ENCODE results near the gene PHLDB3. TPM values are rescaled to one million over a fixed set of nuclear protein-coding genes. Genes with fewer than 3 reads are reported as not detected.

The PHLDB3 gene
- total and polyA plus RNA-seq, 2 of the 13 experiments (the other 11 are each of a cell fraction or from before 2014, with no cell fraction given) = 11.3 to 14.5 TPM

GRCh38 chr19:43457809-43458208 lies 46.7 kb downstream of the PHLDB3 start:
- Histone ChIP-seq H2AFZ (ENCODE audit: low read length) (no peak overlapping the region), H3K9me3 (ENCODE audit: low read length) (no peaks in the 10 kb centered on the region), H4K20me1 (ENCODE audit: insufficient read depth, low read length) (no peaks in the 10 kb centered on the region), H3K4me1 (ENCODE audit: insufficient read depth, low read length) (peaks cover 34% of the 10 kb centered on the region), H3K79me2 (ENCODE audit: insufficient read depth, low read length) (no peaks in the 10 kb centered on the region), H3K4me3 (replicated peaks in 1 of 3; ENCODE audit: insufficient read depth in 1 of 3, low read depth in 2 of 3, low read length in 3 of 3) (no peak overlapping the region), H3K4me2 (ENCODE audit: low read depth, low read length) (no peak overlapping the region), H3K27ac (ENCODE audit: extremely low read length, insufficient read depth, low read length) (no peak overlapping the region), H3K36me3 (replicated peaks in 1 of 2; ENCODE audit: control insufficient read depth in 1 of 2, insufficient read depth in 2 of 2, low read length in 2 of 2) (no peaks in the 10 kb centered on the region), H3K27me3 (ENCODE audit: control insufficient read depth in 1 of 2, insufficient read depth in 2 of 2, low read length in 2 of 2) (no peaks in the 10 kb centered on the region), H3K9ac (ENCODE audit: insufficient read depth, low read depth, low read length) (no peak overlapping the region)
- no peak for FAIRE-seq
- BruUV-seq (replicated peaks) = no TSS peak
- intact Hi-C loops (cut with micrococcal nuclease; ENCODE audit: unreplicated experiment) = no loop called here
- no peak for ATAC-seq
- in situ Hi-C loops (cut with HindIII; ENCODE audit: extremely low pct_ligation_motif_present, low pct_unique_long_range_greater_than_20kb) = no loop called here
- 74% methylated on average over 4 of the region's 4 CpGs for WGBS (ENCODE audit: low lambda C conversion rate)
- DNase-seq (ENCODE audit: low spot score) = no peak
- POLR2A ChIA-PET = no interaction called here
- CTCF ChIA-PET (ENCODE audit: low intra/inter-chr PET ratio, low total read pairs) = no interaction called here
- TF ChIP-seq ZBTB8A (CRISPR knock-in tag; IDR thresholded peaks at IDR 0.05; ENCODE audit: borderline replicate concordance, low read depth) = no peak
- no peak for TF ChIP-seq MED8 (CRISPR knock-in tag; IDR thresholded peaks at IDR 0.05; ENCODE audit: insufficient replicate concordance)
- no peak for TF ChIP-seq PRMT3 (CRISPR knock-in tag; IDR thresholded peaks at IDR 0.05; ENCODE audit: borderline replicate concordance, low read depth)
- TF ChIP-seq KLF6 (CRISPR knock-in tag; IDR thresholded peaks at IDR 0.05) = no peak
- TF ChIP-seq ATRX (CRISPR knock-in tag; IDR thresholded peaks at IDR 0.05; ENCODE audit: borderline replicate concordance) = no peak
- TF ChIP-seq SMAD9 (CRISPR knock-in tag; IDR thresholded peaks at IDR 0.05) = no peak
- no peak for TF ChIP-seq NFAT5 (CRISPR knock-in tag; IDR thresholded peaks at IDR 0.05)
- TF ChIP-seq ZNF550 (CRISPR knock-in tag; IDR thresholded peaks at IDR 0.05; ENCODE audit: borderline replicate concordance) = no peak
- no peak for TF ChIP-seq ZBTB14 (CRISPR knock-in tag; IDR thresholded peaks at IDR 0.05)
- TF ChIP-seq UBTF (CRISPR knock-in tag; IDR thresholded peaks at IDR 0.05) = no peak
